Suppressor macrophage treated with lipopolysaccharide for 1 hour (primary cell): ENCODE results near the gene VPS36.
"Not testable (repeated sequence)": the region's sequence is repeated elsewhere in the genome, so short reads cannot be mapped to it uniquely, and the experiment has no call there.

Experiments
- DNase-seq, 3 donors: peaks; one replicate each; pipeline ENCODE4 v3.0.0-alpha.2; 2020 to 2022

Gene VPS36

GRCh38 chr13:52374389-52374788 lies 76.0 kb downstream of the VPS36 start:
- DNase-seq, result no peak

DNA sequence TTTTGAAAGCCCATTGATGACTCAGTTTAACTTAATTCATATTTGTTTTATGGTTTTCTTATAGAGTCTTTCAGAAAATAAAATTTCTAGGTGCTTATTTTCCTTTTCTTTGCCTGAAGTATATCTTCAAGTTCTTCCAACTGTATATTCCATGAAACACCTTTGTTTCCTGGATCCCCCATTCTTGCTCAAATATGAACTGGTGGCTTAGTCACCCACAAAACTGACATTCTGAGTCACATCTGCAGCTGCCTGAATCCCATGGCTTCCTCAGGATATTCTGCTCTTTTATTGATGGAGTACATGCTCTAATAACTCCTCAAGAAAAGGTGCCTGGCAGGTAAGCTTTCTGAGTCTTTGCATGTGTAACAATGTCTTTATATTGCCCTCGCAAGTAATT lies 77.2 kb downstream of the VPS36 start:
- DNase-seq, result not testable (repeated sequence)

GRCh38 chr13:52371736-52372247 lies 78.6 kb downstream of the VPS36 start:
- no peak for DNase-seq

- DNase-seq, result no peak
Measured at GRCh38 chr13:52366291-52366690, 84.1 kb downstream of the VPS36 start.
